ENCODE measurements around the gene ZNF581. TPM values are rescaled to one million over a fixed set of nuclear protein-coding genes. Genes with fewer than 3 reads are reported as not detected.

Gene ZNF581
- total RNA-seq, 1 experiment from 2014 or later: 37.1 TPM

DNA sequence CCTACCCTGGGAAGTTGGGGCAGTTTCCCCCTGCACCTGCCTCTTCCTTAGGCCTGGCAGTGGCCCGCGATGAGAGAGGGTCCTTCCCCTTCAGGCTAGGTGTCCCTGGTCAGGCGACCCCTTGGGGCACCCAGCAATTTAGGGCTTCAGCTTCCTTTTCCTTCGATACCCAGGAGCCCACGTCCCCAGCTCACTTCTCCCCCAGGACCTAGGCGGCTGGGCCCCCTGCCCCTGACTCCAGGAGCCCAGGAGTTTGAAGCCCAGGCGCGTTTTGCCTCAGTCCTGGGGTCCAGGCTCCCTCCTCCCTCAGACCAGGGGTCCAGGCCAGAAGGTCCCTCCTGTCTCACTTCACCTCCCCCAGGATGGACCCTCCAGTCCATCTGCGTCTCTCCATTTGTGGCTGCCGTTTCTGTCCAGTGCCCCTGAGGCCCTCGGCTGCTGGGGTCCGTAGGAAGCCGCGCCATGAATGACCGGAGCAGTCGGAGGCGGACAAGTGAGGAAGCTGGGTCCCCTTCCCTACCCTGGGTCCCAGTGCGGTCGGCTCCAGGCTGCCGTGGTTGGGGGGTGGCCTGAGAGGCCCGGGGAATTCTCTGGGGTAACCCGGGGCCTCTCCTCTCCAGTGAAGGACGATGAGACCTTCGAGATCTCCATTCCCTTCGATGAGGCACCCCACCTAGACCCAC lies 5.3 kb downstream of the ZNF581 start:
- Histone ChIP-seq H3K4me3 (ENCODE audit: low read depth, low read length, poor library complexity, severe bottlenecking) (peak overlapping the region; percentile 93), H3K27me3 (replicated peaks; ENCODE audit: insufficient read depth, low read depth, low read length, poor library complexity) (no peaks in the 10 kb centered on the region), H3K27ac (ENCODE audit: low read depth, low read length, poor library complexity, severe bottlenecking) (peak overlapping the region; percentile 98), H3K9me3 (ENCODE audit: low read depth, low read length, poor library complexity, severe bottlenecking) (no peaks in the 10 kb centered on the region), H3K4me1 (ENCODE audit: insufficient read depth, low read length, poor library complexity, severe bottlenecking) (peaks cover 24% of the 10 kb centered on the region), H3K36me3 (ENCODE audit: insufficient read depth, low read length, poor library complexity, severe bottlenecking) (peaks cover 27% of the 10 kb centered on the region)
- ChIA-PET POLR2A (ENCODE audit: low non-redundant PET) (no interaction called here), CTCF (no interaction called here)
- intact Hi-C loops (cut with micrococcal nuclease; ENCODE audit: unreplicated experiment): no loop called here
- no TSS peak for BruUV-seq (replicated peaks)
- TF ChIP-seq EZH2 (IDR thresholded peaks at IDR 0.05; ENCODE audit: borderline replicate concordance, low read depth, low read length, poor library complexity, severe bottlenecking): no peak
- TF ChIP-seq, protein P1, sequence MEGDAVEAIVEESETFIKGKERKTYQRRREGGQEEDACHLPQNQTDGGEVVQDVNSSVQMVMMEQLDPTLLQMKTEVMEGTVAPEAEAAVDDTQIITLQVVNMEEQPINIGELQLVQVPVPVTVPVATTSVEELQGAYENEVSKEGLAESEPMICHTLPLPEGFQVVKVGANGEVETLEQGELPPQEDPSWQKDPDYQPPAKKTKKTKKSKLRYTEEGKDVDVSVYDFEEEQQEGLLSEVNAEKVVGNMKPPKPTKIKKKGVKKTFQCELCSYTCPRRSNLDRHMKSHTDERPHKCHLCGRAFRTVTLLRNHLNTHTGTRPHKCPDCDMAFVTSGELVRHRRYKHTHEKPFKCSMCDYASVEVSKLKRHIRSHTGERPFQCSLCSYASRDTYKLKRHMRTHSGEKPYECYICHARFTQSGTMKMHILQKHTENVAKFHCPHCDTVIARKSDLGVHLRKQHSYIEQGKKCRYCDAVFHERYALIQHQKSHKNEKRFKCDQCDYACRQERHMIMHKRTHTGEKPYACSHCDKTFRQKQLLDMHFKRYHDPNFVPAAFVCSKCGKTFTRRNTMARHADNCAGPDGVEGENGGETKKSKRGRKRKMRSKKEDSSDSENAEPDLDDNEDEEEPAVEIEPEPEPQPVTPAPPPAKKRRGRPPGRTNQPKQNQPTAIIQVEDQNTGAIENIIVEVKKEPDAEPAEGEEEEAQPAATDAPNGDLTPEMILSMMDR (conservative IDR thresholded peaks at IDR 0.05; ENCODE audit: low read depth, low read length): no peak
- DNase-seq (ENCODE audit: low spot score): no peak

DNA sequence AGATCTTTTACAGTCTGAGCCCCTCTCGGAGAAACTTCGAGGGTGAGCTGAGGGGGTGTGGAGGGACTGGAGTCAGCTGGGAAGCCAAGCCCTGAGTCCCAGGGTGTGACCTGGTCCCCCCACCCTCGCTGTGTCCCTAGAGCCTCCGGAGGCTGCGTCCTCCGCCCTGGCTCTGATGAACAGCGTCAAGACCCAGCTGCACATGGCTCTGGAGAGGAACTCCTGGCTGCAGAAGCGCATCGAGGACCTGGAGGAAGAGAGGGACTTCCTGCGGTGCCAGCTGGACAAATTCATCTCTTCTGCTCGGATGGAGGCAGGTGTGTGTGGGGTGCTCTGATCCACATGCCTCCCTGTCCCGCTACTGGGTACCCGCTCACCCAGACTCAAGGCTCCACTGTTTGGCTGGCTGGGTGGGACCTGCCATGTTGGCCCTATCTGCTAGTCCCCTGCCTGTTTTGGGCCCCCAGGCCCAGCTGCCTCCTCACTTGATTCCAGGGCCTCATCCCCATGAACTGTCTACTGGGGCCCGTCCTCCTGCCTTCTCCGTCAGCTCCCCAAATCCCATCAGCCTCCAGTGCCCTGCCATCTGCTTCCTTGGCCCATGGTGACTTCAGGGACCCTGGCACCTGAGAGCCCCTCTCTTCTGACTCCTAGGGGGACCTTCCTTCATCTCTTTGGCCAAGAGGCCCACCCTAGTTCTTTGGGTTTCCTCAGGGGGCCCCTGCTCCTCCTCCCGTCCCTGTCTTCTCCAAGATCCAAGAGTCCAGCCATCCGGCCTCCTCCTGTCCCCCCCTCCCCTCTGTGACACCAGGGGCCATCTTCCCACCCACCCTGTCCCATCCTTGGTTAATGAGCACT lies 6.0 kb downstream of the ZNF581 start:
- peak overlapping the region; percentile 98 for H3K27ac ChIP-seq (ENCODE audit: low read depth, low read length, poor library complexity, severe bottlenecking)
- BruUV-seq (replicated peaks): no TSS peak
- POLR2A ChIA-PET (ENCODE audit: low non-redundant PET): no interaction called here
- no peaks in the 10 kb centered on the region for H3K27me3 ChIP-seq (replicated peaks; ENCODE audit: insufficient read depth, low read depth, low read length, poor library complexity)
- DNase-seq (ENCODE audit: low spot score): no peak
- peaks cover 23% of the 10 kb centered on the region for H3K4me1 ChIP-seq (ENCODE audit: insufficient read depth, low read length, poor library complexity, severe bottlenecking)
- no peaks in the 10 kb centered on the region for H3K9me3 ChIP-seq (ENCODE audit: low read depth, low read length, poor library complexity, severe bottlenecking)
- intact Hi-C loops (cut with micrococcal nuclease; ENCODE audit: unreplicated experiment): no loop called here
- CTCF ChIA-PET: no interaction called here
- TF ChIP-seq, protein P1 (conservative IDR thresholded peaks at IDR 0.05; ENCODE audit: low read depth, low read length): no peak
- H3K36me3 ChIP-seq (ENCODE audit: insufficient read depth, low read length, poor library complexity, severe bottlenecking): peaks cover 25% of the 10 kb centered on the region
- H3K4me3 ChIP-seq (ENCODE audit: low read depth, low read length, poor library complexity, severe bottlenecking): peak overlapping the region; percentile 93

DNA sequence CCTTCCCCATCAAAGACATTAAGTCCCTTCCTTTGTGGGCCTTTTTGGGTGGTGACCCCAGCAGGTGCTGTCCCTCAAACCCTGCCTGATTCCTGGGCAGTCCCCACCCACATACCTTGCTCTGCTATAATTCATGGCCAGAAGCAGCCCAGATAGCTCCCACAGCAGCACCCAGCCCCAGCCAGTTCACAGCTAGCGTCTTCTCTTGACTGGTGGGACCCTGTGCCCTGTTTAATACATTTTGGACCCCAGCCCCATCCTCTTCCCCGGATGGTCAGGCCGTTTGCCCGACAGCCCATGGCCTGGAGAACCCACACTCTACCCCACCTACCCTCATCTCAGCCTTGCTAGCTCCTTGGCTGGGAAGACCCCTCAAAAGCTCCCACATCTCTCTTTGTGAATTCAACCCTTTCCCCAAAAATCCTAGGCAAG lies 6.7 kb downstream of the ZNF581 start:
- H3K4me1 ChIP-seq (ENCODE audit: insufficient read depth, low read length, poor library complexity, severe bottlenecking): peaks cover 18% of the 10 kb centered on the region
- ChIA-PET CTCF (no interaction called here), POLR2A (ENCODE audit: low non-redundant PET) (no interaction called here)
- no TSS peak for BruUV-seq (replicated peaks)
- peaks cover 19% of the 10 kb centered on the region for H3K36me3 ChIP-seq (ENCODE audit: insufficient read depth, low read length, poor library complexity, severe bottlenecking)
- intact Hi-C loops (cut with micrococcal nuclease; ENCODE audit: unreplicated experiment): no loop called here
- no peak for DNase-seq (ENCODE audit: low spot score)
- no peak for TF ChIP-seq EZH2 (IDR thresholded peaks at IDR 0.05; ENCODE audit: borderline replicate concordance, low read depth, low read length, poor library complexity, severe bottlenecking)
- TF ChIP-seq, protein P1 (conservative IDR thresholded peaks at IDR 0.05; ENCODE audit: low read depth, low read length): no peak
- no peak overlapping the region for H3K27ac ChIP-seq (ENCODE audit: low read depth, low read length, poor library complexity, severe bottlenecking)
- H3K9me3 ChIP-seq (ENCODE audit: low read depth, low read length, poor library complexity, severe bottlenecking): no peaks in the 10 kb centered on the region
- H3K4me3 ChIP-seq (ENCODE audit: low read depth, low read length, poor library complexity, severe bottlenecking): no peak overlapping the region
- H3K27me3 ChIP-seq (replicated peaks; ENCODE audit: insufficient read depth, low read depth, low read length, poor library complexity): no peaks in the 10 kb centered on the region
